Measurements from ENCODE around the gene EIPR1.

Gene EIPR1

GRCh38 chr2:3168230-3168891, 209.3 kb downstream of the EIPR1 start:
- no peak for DNase-seq

GRCh38 chr2:3163401-3163800, 214.2 kb downstream of the EIPR1 start:
- DNase-seq = no peak

DNA sequence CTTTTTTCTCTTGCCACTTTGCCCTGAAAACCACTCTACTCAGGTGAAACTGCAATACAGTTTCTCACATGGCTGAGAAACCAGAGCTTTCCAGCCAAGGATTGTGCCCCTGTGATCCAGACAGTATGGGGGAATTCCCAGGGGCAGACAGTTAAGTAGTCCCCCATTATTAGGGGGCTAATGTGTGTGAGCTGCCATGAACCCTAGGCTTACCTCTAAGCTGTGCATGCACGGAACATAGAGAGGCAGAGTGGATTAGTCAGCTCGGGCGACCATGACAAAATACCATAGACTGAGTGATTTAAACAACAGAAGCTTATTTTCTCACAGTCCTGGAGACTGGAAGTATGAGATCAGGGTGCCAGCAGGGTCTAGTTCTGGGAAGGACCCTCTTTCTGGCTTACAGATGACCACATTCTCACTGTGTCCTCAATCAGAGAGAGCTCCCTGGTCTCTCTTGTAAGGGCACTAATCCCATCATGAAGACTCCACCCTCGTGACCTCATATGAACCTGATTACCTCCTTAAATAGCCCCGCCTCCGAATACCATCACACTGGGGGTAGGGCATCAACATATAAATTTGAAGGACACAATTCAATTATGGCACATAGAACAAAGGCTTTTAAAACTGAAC, 215.1 kb downstream of the EIPR1 start:
- no peak for DNase-seq

DNA sequence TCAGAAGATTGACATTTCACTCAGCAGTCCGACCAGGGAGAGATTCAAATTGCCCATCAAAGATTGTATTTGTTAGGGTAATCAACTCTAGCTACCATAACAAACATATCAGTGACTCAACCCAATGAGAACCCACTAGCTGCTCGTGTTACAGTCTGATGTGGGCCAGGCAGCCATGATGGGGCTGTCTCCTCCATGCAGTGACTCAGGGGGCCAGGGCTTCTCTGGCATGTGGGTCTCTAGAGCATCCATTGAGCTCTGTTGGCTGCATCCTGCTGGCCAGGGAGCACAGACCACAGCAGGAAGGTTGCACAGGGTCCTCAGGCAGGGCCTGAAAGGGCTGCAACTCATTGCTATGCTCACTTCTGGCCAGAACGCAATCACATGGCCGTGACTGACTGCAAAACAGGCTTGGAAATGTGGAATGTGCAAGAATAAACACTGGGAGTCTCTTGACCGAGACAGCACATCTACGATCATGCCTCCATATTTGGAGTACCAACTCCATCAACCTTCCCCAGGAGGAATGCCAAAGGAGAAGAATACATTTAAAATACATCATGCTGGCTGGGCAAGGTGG, 216.8 kb downstream of the EIPR1 start:
- DNase-seq = no peak

DNA sequence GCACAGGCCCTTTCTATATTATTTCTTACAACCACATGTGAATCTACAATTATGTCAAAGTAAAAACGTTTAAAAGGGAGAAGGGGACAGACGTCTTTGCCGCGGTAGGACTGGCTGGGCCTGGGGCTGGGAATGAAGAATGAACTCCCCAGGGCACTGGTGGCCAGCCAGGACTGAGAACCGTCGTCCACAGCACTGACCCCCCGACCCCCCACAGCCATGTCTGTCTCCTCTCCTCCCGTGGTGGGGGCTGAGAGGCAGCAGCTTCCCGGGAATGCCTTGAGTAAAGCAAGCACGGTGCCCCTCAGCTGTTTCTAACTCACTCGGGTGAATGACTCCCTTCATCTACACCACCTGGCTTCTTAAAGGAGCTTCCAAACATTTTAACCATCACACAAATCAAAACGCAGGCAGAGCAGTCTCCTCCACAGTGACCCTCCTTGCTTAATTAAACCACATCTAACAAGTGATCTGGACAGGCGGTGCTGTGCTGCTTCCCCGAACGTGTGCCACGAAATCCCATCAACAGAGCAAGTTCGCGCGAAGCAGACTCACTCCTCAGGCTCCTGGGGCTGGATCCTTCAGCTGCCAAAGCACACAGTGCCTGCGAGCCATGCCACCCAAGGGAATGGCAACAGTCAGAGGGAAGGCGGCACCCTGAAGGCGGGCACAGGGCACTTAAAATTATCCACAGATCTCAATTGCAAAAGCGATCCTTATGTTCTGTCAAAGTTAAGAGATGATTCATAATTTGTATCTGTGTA, 217.7 kb downstream of the EIPR1 start:
- DNase-seq = no peak

DNA sequence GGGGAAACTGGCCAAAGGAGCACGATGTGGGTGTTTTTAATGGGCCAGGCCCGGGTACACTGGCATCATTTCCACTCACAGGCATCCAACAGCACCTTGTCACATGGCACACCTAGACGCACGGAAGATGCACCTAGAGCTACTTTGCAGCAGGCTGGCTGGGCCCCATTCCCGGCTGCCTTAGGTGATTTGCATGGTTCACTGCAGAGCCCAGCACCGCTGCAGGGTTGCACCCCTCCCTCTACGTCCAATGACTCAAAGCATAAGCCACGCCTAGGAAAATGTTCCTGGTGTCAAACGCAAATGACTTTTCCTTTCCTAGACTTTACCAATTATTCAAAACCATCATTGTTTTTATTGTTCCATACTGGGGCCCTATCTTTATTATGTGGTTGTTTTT, 222.9 kb downstream of the EIPR1 start:
- no peak for DNase-seq

DNA sequence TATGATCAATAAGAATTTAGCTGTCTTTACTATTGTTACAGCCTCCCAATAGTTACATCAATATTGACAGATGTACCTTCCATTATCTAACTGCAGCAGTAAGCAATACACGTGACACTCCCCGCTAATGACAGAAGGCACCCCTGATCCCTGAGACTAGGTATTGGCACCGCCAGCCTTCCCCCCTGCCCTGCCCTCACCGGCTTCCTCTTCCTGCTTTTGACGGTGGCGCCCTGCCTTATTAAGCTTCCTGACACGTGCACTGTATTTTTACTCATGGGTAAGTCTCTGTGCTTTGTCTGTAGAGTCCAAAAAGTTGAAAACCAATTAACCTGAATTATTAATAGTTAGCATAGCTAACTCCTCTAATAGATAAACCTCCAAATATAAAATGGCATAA, 223.5 kb downstream of the EIPR1 start:
- DNase-seq = no peak

DNA sequence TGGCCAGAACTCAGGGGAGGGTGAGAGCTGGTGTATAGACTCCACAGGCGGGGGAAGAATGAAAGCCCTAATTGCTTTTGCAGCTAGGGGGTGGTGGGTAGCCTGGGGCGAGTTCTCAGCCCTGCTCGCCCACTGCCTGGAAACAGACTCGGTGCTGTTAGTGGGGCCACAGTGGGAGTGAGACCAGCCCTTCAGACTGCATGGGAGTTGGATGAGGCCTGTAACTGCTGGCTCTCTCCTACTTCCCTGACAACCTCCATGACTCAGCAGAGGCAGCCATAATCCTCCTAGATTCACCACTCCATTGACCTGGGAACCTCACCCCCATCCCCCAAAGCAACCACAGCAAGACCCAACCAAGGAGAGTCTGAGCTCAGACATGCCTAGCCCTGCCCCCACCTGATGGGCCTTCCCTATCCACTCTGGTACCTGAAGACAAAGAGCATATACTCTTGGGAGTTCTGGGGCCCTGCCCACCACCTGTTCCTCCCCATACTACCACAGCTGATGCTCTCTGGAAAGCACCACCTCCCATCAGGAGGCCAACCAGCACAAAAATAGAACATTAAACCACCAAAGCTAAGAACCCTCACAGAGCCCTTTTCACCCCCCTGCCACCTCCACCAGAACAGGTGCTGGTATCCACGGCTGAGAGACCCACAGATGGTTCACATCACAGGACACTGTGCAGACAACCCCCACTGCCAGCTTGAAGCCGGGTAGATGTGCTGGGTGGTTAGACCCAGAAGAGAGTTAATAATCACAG, 226.3 kb downstream of the EIPR1 start:
- no peak for DNase-seq

- no peak for DNase-seq
These were observed 228.0 kb downstream of the EIPR1 start for GRCh38 chr2:3149441-3150217.

DNA sequence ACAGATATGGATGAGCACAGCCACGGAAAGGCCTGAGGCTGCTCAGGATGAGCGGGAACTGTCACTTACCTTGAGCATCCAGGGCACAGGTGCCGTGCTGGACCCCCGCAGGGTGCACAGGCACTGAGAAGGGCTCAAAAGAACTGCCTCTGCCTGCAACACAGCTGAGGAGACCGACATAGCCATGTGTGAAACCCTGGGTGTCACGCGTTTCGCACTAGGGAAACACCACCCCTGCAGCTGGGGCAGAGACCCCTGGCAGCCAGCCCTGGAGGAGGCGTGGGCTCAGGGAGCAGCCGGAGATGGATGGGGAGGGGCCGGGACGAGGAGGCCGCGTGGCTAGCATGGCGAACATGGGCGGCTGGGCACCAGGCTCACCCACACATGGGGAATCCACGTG, 228.9 kb downstream of the EIPR1 start:
- no peak for DNase-seq

- DNase-seq = no peak
These were observed 229.7 kb downstream of the EIPR1 start for GRCh38 chr2:3147651-3148530.

- no peak for DNase-seq
These were observed 230.6 kb downstream of the EIPR1 start for GRCh38 chr2:3146772-3147650.

- no peak for DNase-seq
These were observed 231.4 kb downstream of the EIPR1 start for GRCh38 chr2:3146175-3146574.

- DNase-seq = no peak
These were observed 232.1 kb downstream of the EIPR1 start for GRCh38 chr2:3145471-3146021.

- DNase-seq = no peak
These were observed 232.8 kb downstream of the EIPR1 start for GRCh38 chr2:3144856-3145255.

- no peak for DNase-seq
These were observed 234.0 kb downstream of the EIPR1 start for GRCh38 chr2:3143602-3144001.

- DNase-seq = peak; percentile 31
These were observed 234.6 kb downstream of the EIPR1 start for GRCh38 chr2:3142961-3143571.

GRCh38 chr2:3142210-3142609, 235.4 kb downstream of the EIPR1 start:
- DNase-seq = no peak

DNA sequence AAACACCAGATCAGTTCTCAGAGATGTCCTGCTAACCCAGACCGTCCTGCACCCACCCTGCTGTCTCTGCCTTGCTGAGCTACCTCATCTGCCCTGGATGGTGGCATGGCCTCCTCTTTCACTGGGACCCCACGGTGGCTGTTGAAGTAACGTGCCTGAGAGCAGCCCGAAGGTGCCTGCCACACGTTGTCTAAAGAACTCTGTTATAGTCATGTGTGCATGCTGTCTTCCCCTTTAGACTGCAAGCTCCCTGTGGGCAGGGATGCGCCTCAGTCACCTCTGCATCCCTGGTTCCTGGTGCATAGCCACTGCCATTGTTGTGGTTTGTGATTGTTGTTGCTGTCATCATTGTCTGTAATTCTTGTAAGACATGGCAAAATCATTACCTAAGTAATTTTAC, 235.9 kb downstream of the EIPR1 start:
- DNase-seq = no peak
